ENCODE results near the gene GNAT1. TPM values are rescaled to one million over a fixed set of nuclear protein-coding genes. Genes with fewer than 3 reads are reported as not detected.

Gene GNAT1
- total and polyA plus RNA-seq, 2 donors (not counting 1 experiment from before 2014, with no cell fraction given): not detected

- Histone ChIP-seq H3K4me3 (ENCODE audit: control extremely low read depth in 1 of 5, extremely low read depth in 1 of 5, insufficient read depth in 1 of 5, low read depth in 2 of 5, low read length in 4 of 5) (no peak overlapping the region), H3K36me3 (replicated peaks in 1 of 2; ENCODE audit: control extremely low read depth in 1 of 2, control insufficient read depth in 1 of 2, extremely low read depth in 1 of 2, insufficient read depth in 2 of 2, low read length in 1 of 2) (no peaks in the 10 kb centered on the region), H3K9ac (ENCODE audit: low read length) (no peak overlapping the region), H3K4me1 (ENCODE audit: control insufficient read depth in 2 of 2, insufficient read depth in 2 of 2, low read length in 2 of 2) (peaks cover 15 to 23% of the 10 kb centered on the region in 2 donors), H2AFZ (ENCODE audit: insufficient read depth, low read depth, low read length, poor library complexity, severe bottlenecking) (no peak overlapping the region), H4K20me1 (ENCODE audit: control insufficient read depth, insufficient read depth, low read length, poor library complexity, severe bottlenecking) (no peaks in the 10 kb centered on the region), H3K4me2 (replicated peaks; ENCODE audit: low read depth, low read length, poor library complexity, severe bottlenecking) (no peak overlapping the region), H3K27ac (ENCODE audit: low read length in 2 of 2) (no peak overlapping the region), H3K27me3 (replicated peaks in 1 of 4; ENCODE audit: control extremely low read depth in 1 of 4, control insufficient read depth in 3 of 4, insufficient read depth in 4 of 4, low read length in 3 of 4) (peaks cover 0 to 58% (median 25%) of the 10 kb centered on the region in 4 experiments), H3K79me2 (ENCODE audit: control insufficient read depth, insufficient read depth, low read length) (no peaks in the 10 kb centered on the region), H3K9me3 (ENCODE audit: control extremely low read depth in 1 of 3, control insufficient read depth in 2 of 3, insufficient read depth in 1 of 3, low read length in 2 of 3) (peaks cover 0 to 14% (median 0%) of the 10 kb centered on the region in 3 donors)
- DNase-seq (no peak), ATAC-seq (ENCODE audit: low read depth) (no peak)
- no peaks in the 10 kb centered on the region for H3K9me3 Mint-ChIP-seq (ENCODE audit: insufficient read depth)
- no peak overlapping the region for H3K27ac Mint-ChIP-seq
- 76% methylated on average over 8 of the region's 10 CpGs for WGBS (ENCODE audit: insufficient coverage)
- H3K27me3 Mint-ChIP-seq: peaks cover 41% of the 10 kb centered on the region
- intact Hi-C loops (cut with micrococcal nuclease): no loop called here
- POLR2A ChIA-PET: no interaction called here
- H3K4me3 Mint-ChIP-seq: no peak overlapping the region
- TF ChIP-seq EZH2 (IDR thresholded peaks at IDR 0.05; ENCODE audit: borderline replicate concordance, insufficient read depth, low read depth, low read length, poor library complexity, severe bottlenecking) (no peak), CTCF (IDR thresholded peaks at IDR 0.05) (no peak)
- CTCF ChIA-PET: interaction anchor here (1.6 to 2.2 kb wide), 2 partner anchors 9 to 24 kb away, joined by 5 to 11 read pairs; no protein-coding TSS in a partner anchor
- peaks cover 2% of the 10 kb centered on the region for H3K4me1 Mint-ChIP-seq
Measured at GRCh38 chr3:50201573-50202315, 10.3 kb downstream of the GNAT1 start.
